MCF 10A (cell line): ENCODE data around the gene MAFG. TPM values are rescaled to one million over a fixed set of nuclear protein-coding genes. Genes with fewer than 3 reads are reported as not detected.

Source experiments
- BruUV-seq: library from RNA; stranded (reverse); fragments of 400-500 nt; replicated peaks from 2 replicates; lab custom pipeline; 2021; lab: Mats Ljungman, UMichigan
- CTCF ChIA-PET: fragments of 300-600 bp; sonication (Branson Sonifier 250); formaldehyde crosslinking; extraction: SDS; loops from one replicate; lab custom pipeline; 2021; ENCODE audit warnings: antibody characterized with exemption, inconsistent platforms; lab: Yijun Ruan, JAX
- POLR2A ChIA-PET: fragments of 300-600, 350-650 bp; sonication (Branson Sonifier 250); formaldehyde crosslinking; extraction: SDS; loops from one replicate; lab custom pipeline; 2020; ENCODE audit warnings: antibody characterized with exemption, inconsistent platforms; lab: Yijun Ruan, JAX
- DNase-seq: peaks from one replicate; pipeline ENCODE4 v3.0.0-alpha.2; 2018; ENCODE audit not compliant: unreplicated experiment
- H3K27ac Mint-ChIP-seq: one replicate; pipeline ENCODE4 v1.8.0; 2022; ENCODE audit warnings: mild to moderate bottlenecking, low read depth, mixed read lengths; ENCODE audit not compliant: unreplicated experiment
- H3K27me3 Mint-ChIP-seq: one replicate; pipeline ENCODE4 v1.8.0; 2022; ENCODE audit warnings: mixed read lengths; ENCODE audit not compliant: insufficient read depth, unreplicated experiment
- H3K36me3 Mint-ChIP-seq: one replicate; pipeline ENCODE4 v1.8.0; 2022; ENCODE audit warnings: mild to moderate bottlenecking, moderate library complexity, mixed read lengths; ENCODE audit not compliant: insufficient read depth, unreplicated experiment
- H3K4me1 Mint-ChIP-seq: one replicate; pipeline ENCODE4 v1.8.0; 2022; ENCODE audit warnings: mixed read lengths; ENCODE audit not compliant: insufficient read depth, unreplicated experiment
- H3K4me3 Mint-ChIP-seq: one replicate; pipeline ENCODE4 v1.8.0; 2022; ENCODE audit warnings: mild to moderate bottlenecking, moderate library complexity, mixed read lengths; ENCODE audit not compliant: unreplicated experiment
- H3K9me3 Mint-ChIP-seq: one replicate; pipeline ENCODE4 v1.8.0; 2022; ENCODE audit warnings: mixed read lengths; ENCODE audit not compliant: unreplicated experiment
- CTCF ChIP-seq: fragments of 200-600 bp; IDR thresholded peaks from one replicate; pipeline ENCODE4 v1.8.0; 2022; ENCODE audit warnings: antibody characterized with exemption, mild to moderate bottlenecking; ENCODE audit not compliant: unreplicated experiment
- intact Hi-C: fragments of 100-400 bp; cut with micrococcal nuclease; formaldehyde crosslinking; loops from 2 replicates; pipeline ENCODE4 v1.14.1; 2022
- total RNA-seq: library from RNA; stranded (reverse); gene quantifications from 2 replicates; pipeline ENCODE4 v1.2.3, GENCODE V29; 2022

MAFG gene
- total RNA-seq, 1 experiment from 2014 or later = 38.1 TPM

GRCh38 chr17:81944858-81945257, 17.3 kb upstream of the MAFG start:
- Mint-ChIP-seq H3K9me3 (no peaks in the 10 kb centered on the region), H3K27me3 (no peaks in the 10 kb centered on the region), H3K4me3 (no peak overlapping the region), H3K36me3 (no peaks in the 10 kb centered on the region), H3K4me1 (no peaks in the 10 kb centered on the region), H3K27ac (no peak overlapping the region)
- no TSS peak for BruUV-seq
- POLR2A ChIA-PET = interaction anchor here (0.6 to 0.7 kb wide), 2 partner anchors 60 to 154 kb away, joined by 3 read pairs; no protein-coding TSS in a partner anchor
- CTCF ChIA-PET = interaction anchor here (0.7 to 0.8 kb wide), 2 partner anchors 14 to 580 kb away, joined by 3 to 4 read pairs; no protein-coding TSS in a partner anchor
- TF ChIP-seq CTCF = no peak
- intact Hi-C loops = no loop called here
- no peak for DNase-seq

GRCh38 chr17:81942167-81942553, 14.6 kb upstream of the MAFG start:
- no peak for TF ChIP-seq CTCF
- no TSS peak for BruUV-seq
- Mint-ChIP-seq H3K27ac (no peak overlapping the region), H3K27me3 (no peaks in the 10 kb centered on the region), H3K36me3 (no peaks in the 10 kb centered on the region), H3K4me3 (no peak overlapping the region), H3K4me1 (no peaks in the 10 kb centered on the region), H3K9me3 (no peaks in the 10 kb centered on the region)
- intact Hi-C loops = no loop called here
- ChIA-PET CTCF (interaction anchor here (0.6 to 1.0 kb wide), 2 partner anchors 15 to 40 kb away, joined by 3 to 4 read pairs; partner anchors contain the start of gene MAFG), POLR2A (interaction anchor here (0.7 kb wide), 1 partner anchor 222 kb away, joined by 3 read pairs; no protein-coding TSS in a partner anchor)
- no peak for DNase-seq

- Mint-ChIP-seq H3K27me3 (no peaks in the 10 kb centered on the region), H3K36me3 (no peaks in the 10 kb centered on the region), H3K4me1 (no peaks in the 10 kb centered on the region), H3K9me3 (no peaks in the 10 kb centered on the region), H3K4me3 (no peak overlapping the region), H3K27ac (no peak overlapping the region)
- ChIA-PET POLR2A (interaction anchor here (0.7 kb wide), 2 partner anchors 219 to 222 kb away, joined by 3 read pairs; no protein-coding TSS in a partner anchor), CTCF (no interaction called here)
- BruUV-seq = no TSS peak
- intact Hi-C loops = no loop called here
- no peak for DNase-seq
- no peak for TF ChIP-seq CTCF
These were observed 14.1 kb upstream of the MAFG start for GRCh38 chr17:81941484-81942166.

GRCh38 chr17:81940538-81941483, 13.3 kb upstream of the MAFG start:
- TF ChIP-seq CTCF = no peak
- no peaks in the 10 kb centered on the region for H3K36me3 Mint-ChIP-seq
- H3K4me3 Mint-ChIP-seq = no peak overlapping the region
- no peaks in the 10 kb centered on the region for H3K9me3 Mint-ChIP-seq
- H3K27ac Mint-ChIP-seq = no peak overlapping the region
- intact Hi-C loops = no loop called here
- ChIA-PET POLR2A (interaction anchor here (0.7 kb wide), 1 partner anchor 218 kb away, joined by 3 read pairs; no protein-coding TSS in a partner anchor), CTCF (no interaction called here)
- no peak for DNase-seq
- no peaks in the 10 kb centered on the region for H3K27me3 Mint-ChIP-seq
- H3K4me1 Mint-ChIP-seq = peaks cover 4% of the 10 kb centered on the region
- BruUV-seq = no TSS peak
